ENCODE measurements around the gene TMSB15B.

Gene TMSB15B

GRCh38 chrX:104013606-104014005 is 51.2 kb downstream of the TMSB15B start, which contains the start of gene H2BW1:
Gene H2BW1, minus strand, starts transcription at chrX:104013708. Its CDS starts 132 bp downstream, at chrX:104013576.
- no peak for TF ChIP-seq CTCF (IDR thresholded peaks at IDR 0.05)
